ENCODE results near the gene NAA60.

NAA60 gene

DNA sequence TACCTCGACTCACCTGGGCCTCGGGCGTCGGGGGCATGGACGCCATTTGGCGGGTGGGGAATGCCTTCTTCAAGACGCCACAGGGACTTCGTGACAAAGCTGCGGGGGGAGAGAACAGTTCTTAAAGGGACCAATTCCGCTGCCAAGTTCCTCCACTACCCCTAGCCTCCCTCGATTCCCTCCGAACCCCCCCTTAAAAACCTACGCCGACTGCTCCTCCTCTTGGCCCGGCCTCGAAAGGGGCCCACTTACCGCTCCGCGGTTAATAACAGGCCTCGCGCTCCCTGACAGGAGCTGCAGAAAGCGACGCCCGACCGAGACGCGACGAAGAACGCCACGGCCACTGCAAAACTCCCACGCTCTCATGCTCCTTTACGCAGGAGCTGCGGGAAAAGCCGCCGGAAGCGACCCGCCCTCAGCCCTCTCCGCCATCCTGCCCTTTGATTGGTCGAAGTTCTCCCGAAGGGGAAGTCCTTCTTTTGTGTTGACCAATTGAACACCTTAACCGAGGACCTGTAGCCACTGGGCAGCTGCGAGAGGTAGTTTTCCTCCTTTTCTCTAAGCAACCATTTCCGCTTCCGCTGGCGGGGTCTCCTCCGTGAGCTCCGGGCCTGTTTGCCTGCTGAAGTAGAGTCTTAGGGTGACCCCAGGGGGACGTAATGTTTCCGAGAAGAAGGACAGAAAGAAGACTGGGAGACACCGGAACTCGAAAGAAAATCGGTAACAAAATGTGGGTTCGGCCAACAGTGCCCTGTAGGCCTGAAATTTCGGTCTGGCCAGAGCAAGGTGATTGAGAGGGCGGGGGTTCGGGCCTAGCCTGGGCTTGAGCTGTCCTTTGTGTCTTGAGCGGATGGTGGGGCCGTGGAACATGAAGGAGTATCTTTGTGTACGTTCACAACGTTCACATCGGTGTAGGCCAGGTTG, at the start of gene NAA60, which contains the start of gene ZNF597:
TSS of gene NAA60 (plus strand) at position 573 of the 924 bp plus-strand sequence. CDS start 32,548 bp downstream, outside the sequence.
TSS of gene ZNF597 (minus strand) at position 397 of the 924 bp plus-strand sequence. CDS start at position 46, 351 bp downstream.
- no peak for DNase-seq

DNA sequence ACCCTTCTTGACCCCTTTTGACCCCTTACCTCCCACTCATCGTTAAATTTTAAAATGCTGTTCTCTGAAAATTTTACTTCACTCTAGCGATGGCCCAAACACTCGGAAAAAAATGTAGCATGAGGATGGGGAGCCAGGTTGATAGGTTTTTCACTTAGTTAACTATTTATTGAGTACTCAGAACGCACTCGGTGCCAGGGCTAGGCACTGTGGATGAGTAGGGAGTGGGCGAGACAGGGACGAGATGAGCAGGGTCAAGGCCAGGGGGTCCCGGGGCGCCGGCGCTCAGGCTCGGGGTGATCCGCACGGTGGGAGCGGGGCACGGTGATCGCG, 43.1 kb upstream of the NAA60 start:
- no peak for DNase-seq

- DNase-seq: peak; percentile 85
Observed at GRCh38 chr16:3400779-3401688, 42.4 kb upstream of the NAA60 start, which contains the start of the genes ZNF174 and ZSCAN32. Gene ZNF174 (plus strand): TSS chr16:3401215. CDS start chr16:3402005, 790 bp downstream. Gene ZSCAN32 (minus strand): TSS chr16:3401004. CDS start chr16:3397557, 3,447 bp downstream.

GRCh38 chr16:3401719-3402397, 41.6 kb upstream of the NAA60 start:
- no peak for DNase-seq

DNA sequence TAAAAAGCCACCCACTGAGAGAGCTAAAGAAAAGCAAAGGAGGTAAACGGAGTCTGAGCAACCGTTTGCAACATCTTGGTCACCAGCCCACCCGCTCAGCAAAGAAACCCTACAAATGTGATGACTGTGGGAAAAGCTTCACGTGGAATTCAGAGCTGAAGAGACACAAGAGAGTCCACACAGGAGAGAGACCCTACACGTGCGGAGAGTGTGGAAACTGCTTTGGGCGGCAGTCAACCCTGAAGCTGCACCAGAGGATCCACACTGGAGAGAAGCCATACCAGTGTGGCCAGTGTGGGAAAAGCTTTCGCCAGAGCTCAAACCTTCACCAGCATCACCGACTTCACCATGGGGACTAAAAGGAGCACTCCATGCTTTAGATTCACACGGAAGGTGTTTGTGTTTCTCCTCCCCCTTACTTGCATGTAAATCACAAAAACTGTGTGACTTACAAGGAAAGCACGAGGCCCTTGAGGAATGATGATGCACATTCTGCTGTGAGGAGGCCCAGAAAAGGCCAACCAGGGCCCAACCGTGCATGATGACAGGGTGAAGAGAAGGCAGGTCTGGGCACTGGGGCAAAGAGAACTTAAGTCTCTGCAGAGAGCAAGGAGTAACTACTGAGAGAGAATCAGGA, 34.8 kb upstream of the NAA60 start:
- no peak for DNase-seq

GRCh38 chr16:3413730-3414379, 29.6 kb upstream of the NAA60 start:
- DNase-seq: no peak

DNA sequence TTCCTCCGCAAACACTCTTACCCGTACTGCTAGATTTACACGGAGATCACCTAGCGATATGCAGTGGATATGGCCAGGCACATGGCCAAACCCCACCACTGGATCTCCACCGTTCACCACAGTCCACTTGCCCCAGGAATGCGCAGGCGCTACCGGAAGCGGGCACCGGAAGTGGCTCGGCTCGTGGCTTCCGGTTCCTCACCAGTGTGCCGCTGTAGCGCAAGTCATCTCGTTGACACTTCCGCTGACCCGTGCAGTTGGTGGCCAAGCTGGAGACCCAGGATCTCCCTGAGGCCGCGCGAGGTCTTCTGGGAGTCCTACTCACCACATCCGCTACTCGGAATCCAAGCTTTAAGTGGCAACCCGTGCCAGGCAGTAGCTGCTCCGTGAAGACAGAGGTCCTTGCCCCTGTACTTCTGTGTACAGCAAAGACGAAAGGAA, 11.7 kb upstream of the NAA60 start:
- no peak for DNase-seq

GRCh38 chr16:3434373-3434772, 9.1 kb upstream of the NAA60 start:
- DNase-seq: no peak

DNA sequence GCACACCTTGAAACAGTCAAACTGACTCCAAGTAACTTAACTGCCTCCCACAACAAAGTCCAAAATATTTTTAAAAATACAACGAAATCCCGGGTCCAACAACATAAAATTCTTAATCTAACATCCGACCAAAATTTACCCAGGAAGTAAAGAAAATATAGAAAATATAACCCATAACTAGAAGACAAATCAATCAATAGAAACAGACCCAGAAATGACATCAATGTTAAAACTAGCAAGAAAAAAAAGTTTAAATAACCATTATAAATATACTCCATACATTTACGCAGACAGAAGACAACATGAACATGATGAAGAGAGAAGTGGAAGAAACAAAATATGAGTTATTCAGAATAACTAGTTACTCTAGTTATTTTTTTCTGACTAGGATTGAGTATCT, 3.8 kb upstream of the NAA60 start:
- DNase-seq: no peak

DNA sequence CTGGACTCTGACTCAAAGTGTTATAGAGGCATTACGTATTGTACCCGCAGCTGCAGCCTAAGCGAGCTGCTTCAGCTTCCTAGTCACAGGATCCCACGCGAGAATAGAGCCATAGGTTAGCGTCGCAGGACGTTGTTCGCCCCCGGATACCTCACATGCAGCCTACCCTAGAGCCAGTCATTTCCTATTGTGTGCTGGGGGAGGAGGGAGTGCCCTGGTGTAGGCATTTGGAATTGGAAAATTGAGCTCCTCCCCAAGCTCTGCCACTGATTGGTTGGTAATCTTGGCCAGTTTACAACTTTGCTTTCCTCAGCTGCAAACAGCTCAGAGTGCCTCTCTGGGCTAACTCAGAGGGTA, 530 bp downstream of the NAA60 start:
- no peak for DNase-seq

- no peak for DNase-seq
Observed at GRCh38 chr16:3454093-3454492, 10.6 kb downstream of the NAA60 start.

GRCh38 chr16:3454631-3455147, 11.2 kb downstream of the NAA60 start:
- no peak for DNase-seq

DNA sequence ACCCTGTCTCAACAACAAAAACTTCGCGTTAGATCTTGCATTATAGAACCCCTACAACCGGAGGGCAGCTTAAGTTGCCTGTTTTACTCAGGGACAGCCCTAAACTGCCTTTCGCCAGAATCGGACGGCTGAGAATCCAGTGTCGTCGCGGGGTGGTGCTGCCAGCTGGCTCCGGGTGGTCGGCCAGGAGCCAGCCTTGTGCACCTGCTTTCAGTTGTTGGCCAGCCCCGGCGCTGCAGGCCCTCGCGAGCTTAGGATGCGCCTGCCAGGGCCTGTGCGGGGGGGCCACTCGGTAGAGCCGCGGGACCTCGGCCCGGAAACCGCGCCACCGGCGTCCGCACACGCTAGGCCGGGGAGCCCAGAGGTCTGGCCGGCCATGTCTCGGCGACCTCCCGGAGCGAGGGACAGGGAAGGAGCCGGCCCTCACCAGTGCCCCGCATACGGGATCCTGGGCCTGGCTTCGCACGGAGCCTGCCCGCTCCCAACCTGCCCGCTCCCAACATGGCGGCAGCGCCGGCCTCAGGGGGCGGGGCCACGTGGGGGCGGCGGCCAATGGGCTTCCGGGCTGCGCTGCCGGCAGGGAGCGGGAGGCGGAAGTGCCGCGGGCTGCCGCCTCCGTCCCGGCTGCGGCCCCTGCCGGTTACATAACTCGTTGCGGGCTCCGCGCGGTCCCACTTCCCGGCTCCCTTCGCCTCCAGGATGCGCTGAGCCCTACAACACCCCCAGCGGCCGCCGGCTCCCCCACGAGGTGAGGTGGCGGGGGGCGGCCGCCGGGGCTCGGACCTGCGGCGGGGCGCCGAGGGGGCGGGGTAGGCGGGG, 14.2 kb downstream of the NAA60 start:
- DNase-seq: peak; percentile 73

- DNase-seq: no peak
Observed at GRCh38 chr16:3458278-3458851, 14.9 kb downstream of the NAA60 start.

GRCh38 chr16:3458852-3459361, 15.4 kb downstream of the NAA60 start:
- no peak for DNase-seq

DNA sequence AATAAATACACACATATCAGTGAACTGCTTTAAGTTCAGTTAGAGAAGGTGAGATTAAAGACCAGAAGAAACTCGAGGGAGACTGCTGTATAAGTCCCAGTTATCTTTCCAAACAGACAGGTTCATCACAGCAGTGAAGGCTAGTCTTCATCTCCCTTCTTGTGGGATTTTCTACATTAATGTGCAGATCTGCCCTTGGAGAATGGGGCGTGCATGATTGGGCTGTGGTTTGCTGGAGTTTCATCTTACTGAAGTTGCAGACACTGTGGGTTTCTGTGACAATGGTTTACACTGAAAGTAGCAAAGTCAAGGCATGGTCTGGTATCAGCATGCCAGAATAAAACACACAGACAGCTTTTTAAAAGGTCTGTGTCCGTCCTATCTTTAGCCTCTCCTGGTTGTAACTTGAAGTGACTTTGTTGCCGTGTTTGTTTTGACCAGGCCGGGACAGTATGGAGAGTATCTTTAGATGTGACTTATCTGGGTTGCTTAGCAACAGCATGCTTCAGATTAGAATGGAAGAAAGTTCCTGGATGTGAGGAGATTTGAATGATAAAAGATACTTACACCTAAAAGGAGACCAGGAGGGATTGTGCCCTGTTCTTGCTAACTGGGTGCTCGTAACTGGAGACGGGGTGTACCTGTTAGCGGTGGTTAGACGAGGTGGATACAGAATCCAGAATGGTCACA, 16.1 kb downstream of the NAA60 start:
- no peak for DNase-seq

DNA sequence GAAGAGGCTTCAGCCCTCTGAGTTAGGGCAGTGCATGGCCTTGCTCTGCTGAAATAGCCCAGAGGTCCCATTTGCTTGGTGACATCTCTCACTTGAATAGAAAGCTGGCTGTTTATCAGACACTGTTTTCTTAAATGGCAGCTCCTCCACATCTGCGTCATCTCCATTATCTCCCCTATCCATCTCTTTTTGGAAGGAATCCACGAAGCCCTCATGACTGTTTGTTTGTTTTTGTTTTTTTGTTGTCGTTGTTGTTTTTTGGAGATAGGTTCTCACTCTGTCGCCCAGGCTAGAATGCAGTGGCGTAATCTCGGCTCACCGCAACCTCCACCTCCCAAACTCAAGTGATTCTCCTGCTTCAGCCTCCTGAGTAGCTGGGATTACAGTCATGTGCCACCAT, 16.6 kb downstream of the NAA60 start:
- DNase-seq: no peak

DNA sequence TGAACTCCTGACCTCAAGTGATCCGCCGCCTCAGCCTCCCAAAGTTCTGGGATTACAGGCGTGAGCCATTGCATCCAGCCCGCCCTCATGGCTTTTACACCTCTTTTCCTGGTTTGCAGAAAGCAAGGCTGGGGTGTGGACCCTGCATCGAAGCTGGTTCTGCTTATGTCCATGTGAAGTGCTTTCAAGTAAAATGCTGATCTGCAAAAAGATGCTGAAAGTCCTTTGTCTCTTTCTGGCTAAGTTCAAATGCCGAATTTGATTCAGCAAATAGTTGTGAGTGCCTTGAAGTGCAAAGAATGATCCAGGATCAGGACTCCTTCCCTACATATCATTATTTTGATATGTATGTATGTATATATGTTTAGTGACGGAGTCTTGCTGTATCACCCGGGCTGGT, 17.1 kb downstream of the NAA60 start:
- no peak for DNase-seq

DNA sequence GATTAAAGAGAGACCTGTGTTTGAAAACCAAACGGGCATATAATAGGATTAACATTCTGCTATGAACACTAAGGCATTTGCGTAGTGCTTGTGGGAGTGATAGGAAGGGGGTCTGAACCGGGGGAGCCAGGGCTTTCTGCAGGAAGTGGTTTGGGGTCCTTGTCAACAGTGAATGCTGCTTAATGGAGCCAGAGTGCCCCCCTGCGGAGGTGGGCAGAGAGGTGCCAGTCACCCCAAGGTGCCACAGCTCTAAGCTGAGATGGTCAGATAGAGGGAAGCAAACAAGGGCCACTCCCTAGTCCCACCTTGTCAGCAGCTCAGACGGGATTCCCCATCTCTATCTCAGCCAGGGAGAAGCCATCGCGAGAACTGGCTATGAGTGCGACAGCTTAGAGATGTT, 17.7 kb downstream of the NAA60 start:
- no peak for DNase-seq

Measured in NCI-H1105 (cell line).